ENCODE measurements around the gene CRAMP1.

DNA sequence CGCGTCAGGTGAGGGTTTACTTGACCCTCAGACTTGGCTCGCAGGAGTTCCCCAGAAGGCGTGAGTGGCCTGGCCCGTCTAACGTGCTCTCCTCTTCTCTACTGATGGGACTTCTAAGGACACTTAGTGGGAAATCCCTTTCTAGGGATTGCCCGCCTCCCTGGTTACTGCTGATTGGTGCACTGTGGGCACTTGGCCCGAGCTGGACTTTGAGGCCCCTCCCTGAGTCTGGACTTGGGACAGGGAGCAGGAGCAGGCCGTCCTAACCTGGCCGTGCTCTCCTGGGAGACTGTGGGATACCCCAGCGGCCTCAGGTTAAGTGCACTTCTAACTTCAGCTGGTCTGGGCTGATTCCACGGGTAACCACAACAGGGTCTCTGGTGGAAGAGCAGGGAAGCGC, 15.0 kb upstream of the CRAMP1 start:
- TF ChIP-seq, protein P1, sequence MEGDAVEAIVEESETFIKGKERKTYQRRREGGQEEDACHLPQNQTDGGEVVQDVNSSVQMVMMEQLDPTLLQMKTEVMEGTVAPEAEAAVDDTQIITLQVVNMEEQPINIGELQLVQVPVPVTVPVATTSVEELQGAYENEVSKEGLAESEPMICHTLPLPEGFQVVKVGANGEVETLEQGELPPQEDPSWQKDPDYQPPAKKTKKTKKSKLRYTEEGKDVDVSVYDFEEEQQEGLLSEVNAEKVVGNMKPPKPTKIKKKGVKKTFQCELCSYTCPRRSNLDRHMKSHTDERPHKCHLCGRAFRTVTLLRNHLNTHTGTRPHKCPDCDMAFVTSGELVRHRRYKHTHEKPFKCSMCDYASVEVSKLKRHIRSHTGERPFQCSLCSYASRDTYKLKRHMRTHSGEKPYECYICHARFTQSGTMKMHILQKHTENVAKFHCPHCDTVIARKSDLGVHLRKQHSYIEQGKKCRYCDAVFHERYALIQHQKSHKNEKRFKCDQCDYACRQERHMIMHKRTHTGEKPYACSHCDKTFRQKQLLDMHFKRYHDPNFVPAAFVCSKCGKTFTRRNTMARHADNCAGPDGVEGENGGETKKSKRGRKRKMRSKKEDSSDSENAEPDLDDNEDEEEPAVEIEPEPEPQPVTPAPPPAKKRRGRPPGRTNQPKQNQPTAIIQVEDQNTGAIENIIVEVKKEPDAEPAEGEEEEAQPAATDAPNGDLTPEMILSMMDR (IDR thresholded peaks at IDR 0.05 in 8 of 11, conservative IDR thresholded peaks at IDR 0.05 in 3 of 11) = no peak
- TF ChIP-seq POLR2A (IDR thresholded peaks at IDR 0.05) = no peak
